ENCODE measurements around the gene RMDN2.

- TF ChIP-seq REST (IDR thresholded peaks at IDR 0.05; ENCODE audit: insufficient read depth in 1 of 2, low read depth in 2 of 2, low read length in 1 of 2) (no peak), SIN3A (IDR thresholded peaks at IDR 0.05; ENCODE audit: borderline replicate concordance, insufficient read depth, low read depth, low read length) (no peak), CTCF (IDR thresholded peaks at IDR 0.05) (peak; percentile 23; the same call in 1 of the 2 replicates), POLR2AphosphoS5 (IDR thresholded peaks at IDR 0.05; ENCODE audit: low read depth, low read length) (no peak), TCF7L2 (IDR thresholded peaks at IDR 0.05; ENCODE audit: low read depth, low read length) (no peak)
These were observed 59.5 kb downstream of the RMDN2 start for GRCh38 chr2:37984589-37984988.
